Gastroesophageal sphincter (tissue), 3 donors: Measurements from ENCODE around the gene FAM13C.

Source experiments
- CTCF ChIP-seq, 4 experiments: fragments of 200-600 bp in 2 of 4; fragments of 450-650 bp in 2 of 4; sonication (generic) in 1 of 4; IDR thresholded peaks; one replicate each; pipeline ENCODE4 v1.5.1; 2017 to 2019; ENCODE audit warnings: antibody characterized with exemption in 4 of 4, mild to moderate bottlenecking in 2 of 4, moderate library complexity in 2 of 4
- EP300 ChIP-seq: sonication (generic); formaldehyde crosslinking; IDR thresholded peaks from one replicate; pipeline ENCODE4 v1.6.1; 2017; ENCODE audit warnings: antibody characterized with exemption, mild to moderate bottlenecking
- POLR2A ChIP-seq, 2 donors: fragments of 450-650 bp; IDR thresholded peaks; one replicate each; pipeline ENCODE4 v1.6.1; 2017; ENCODE audit warnings: antibody characterized with exemption in 2 of 2, mild to moderate bottlenecking in 2 of 2, moderate library complexity in 1 of 2
- POLR2AphosphoS5 ChIP-seq: sonication (generic); formaldehyde crosslinking; IDR thresholded peaks from one replicate; pipeline ENCODE4 v1.6.1; 2017; ENCODE audit warnings: antibody characterized with exemption

- TF ChIP-seq CTCF (IDR thresholded peaks at IDR 0.05) (no peak), POLR2A (IDR thresholded peaks at IDR 0.05) (no peak), POLR2AphosphoS5 (no peak), EP300 (no peak)
These were observed 119.4 kb downstream of the FAM13C start for GRCh38 chr10:59242991-59243390.
